Memory B cell (primary cell): ENCODE results near the gene RALGAPA2.

Source experiments
- ATAC-seq: fragments of 150-1000 bp; cut with Tn5 transposase; 2 replicates; pipeline ENCODE4 v1.10.0; 2021; ENCODE audit warnings: low read depth, mild to moderate bottlenecking, moderate library complexity
- DNase-seq, 2 donors: peaks; one replicate each; pipeline ENCODE4 v3.0.0; 2022; ENCODE audit warnings: low spot score in 2 of 2
- H3K27ac Mint-ChIP-seq: one replicate; pipeline ENCODE4 v1.8.0; 2022; ENCODE audit warnings: mild to moderate bottlenecking, moderate library complexity, mixed read lengths
- H3K27me3 Mint-ChIP-seq: one replicate; pipeline ENCODE4 v1.8.0; 2022; ENCODE audit warnings: mixed read lengths
- H3K36me3 Mint-ChIP-seq: one replicate; pipeline ENCODE4 v1.8.0; 2022; ENCODE audit warnings: mild to moderate bottlenecking, mixed read lengths
- H3K4me1 Mint-ChIP-seq: one replicate; pipeline ENCODE4 v1.8.0; 2022; ENCODE audit warnings: mixed read lengths
- H3K4me3 Mint-ChIP-seq: one replicate; pipeline ENCODE4 v1.8.0; 2022; ENCODE audit warnings: mild to moderate bottlenecking, moderate library complexity, mixed read lengths
- H3K9me3 Mint-ChIP-seq: one replicate; pipeline ENCODE4 v1.8.0; 2022; ENCODE audit warnings: mixed read lengths

Gene RALGAPA2

DNA sequence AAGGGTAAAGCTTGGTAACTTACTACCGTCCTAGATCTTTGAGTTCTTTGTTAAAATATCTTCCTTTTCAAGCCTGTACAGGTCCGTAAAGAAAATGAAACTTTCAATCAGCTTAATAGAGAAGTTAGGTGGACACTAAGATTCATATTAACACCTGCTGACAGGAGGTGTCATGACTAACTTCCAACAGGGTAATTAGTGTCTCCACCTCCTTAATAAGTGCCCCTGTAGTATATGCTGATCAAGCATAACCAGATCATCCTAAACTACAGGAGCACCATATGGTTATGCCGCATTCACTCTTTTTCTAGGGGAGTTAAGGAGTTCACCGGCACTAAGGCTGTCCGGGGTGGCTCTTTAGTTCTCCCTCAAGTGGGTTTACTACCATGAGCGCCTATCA, 23.9 kb upstream of the RALGAPA2 start:
- no peaks in the 10 kb centered on the region for H3K36me3 Mint-ChIP-seq
- H3K4me3 Mint-ChIP-seq = no peak overlapping the region
- DNase-seq (no peak), ATAC-seq (no peak)
- H3K9me3 Mint-ChIP-seq = no peaks in the 10 kb centered on the region
- peaks cover 5% of the 10 kb centered on the region for H3K27me3 Mint-ChIP-seq
- peaks cover 16% of the 10 kb centered on the region for H3K4me1 Mint-ChIP-seq
- no peak overlapping the region for H3K27ac Mint-ChIP-seq

- DNase-seq = no peak
- H3K4me3 Mint-ChIP-seq = no peak overlapping the region
These were observed 22.1 kb upstream of the RALGAPA2 start for GRCh38 chr20:20734475-20734948.

DNA sequence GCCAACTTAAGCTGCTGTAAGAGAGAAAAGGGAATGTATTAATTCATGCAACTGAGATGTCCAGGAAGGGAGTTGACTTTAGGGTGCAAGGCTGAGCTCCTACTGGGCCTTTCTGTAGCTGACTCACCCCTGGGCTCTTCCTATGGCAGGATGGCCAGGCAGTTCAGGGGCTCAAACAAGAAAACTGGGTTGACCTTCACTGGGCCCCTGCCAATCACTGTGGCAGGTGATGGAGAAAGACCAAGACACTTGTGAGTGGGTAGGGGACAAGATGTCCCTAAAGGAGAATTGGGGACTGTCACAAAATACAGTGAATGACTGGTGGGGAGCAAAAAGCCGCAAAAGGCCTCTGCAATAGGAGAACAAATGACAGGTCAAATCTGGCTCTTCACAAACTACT, 21.5 kb upstream of the RALGAPA2 start:
- ATAC-seq (no peak), DNase-seq (no peak)
- Mint-ChIP-seq H3K27me3 (peaks cover 1% of the 10 kb centered on the region), H3K4me1 (peaks cover 16% of the 10 kb centered on the region), H3K9me3 (no peaks in the 10 kb centered on the region), H3K36me3 (no peaks in the 10 kb centered on the region), H3K4me3 (no peak overlapping the region), H3K27ac (no peak overlapping the region)

More at GRCh38 chr20:20734475-20734948, 22.1 kb upstream of the RALGAPA2 start:
- peak; percentile 78 for ATAC-seq
- Mint-ChIP-seq H3K4me1 (peaks cover 16% of the 10 kb centered on the region), H3K9me3 (no peaks in the 10 kb centered on the region), H3K27ac (no peak overlapping the region), H3K27me3 (peaks cover 3% of the 10 kb centered on the region), H3K36me3 (no peaks in the 10 kb centered on the region)

- H3K27ac Mint-ChIP-seq = no peak overlapping the region
- peaks cover 4% of the 10 kb centered on the region for H3K27me3 Mint-ChIP-seq
- H3K4me3 Mint-ChIP-seq = no peak overlapping the region
- H3K9me3 Mint-ChIP-seq = no peaks in the 10 kb centered on the region
- no peak for DNase-seq
- peaks cover 16% of the 10 kb centered on the region for H3K4me1 Mint-ChIP-seq
- ATAC-seq = no peak
- no peaks in the 10 kb centered on the region for H3K36me3 Mint-ChIP-seq
These were observed 20.2 kb upstream of the RALGAPA2 start for GRCh38 chr20:20732641-20733040.

DNA sequence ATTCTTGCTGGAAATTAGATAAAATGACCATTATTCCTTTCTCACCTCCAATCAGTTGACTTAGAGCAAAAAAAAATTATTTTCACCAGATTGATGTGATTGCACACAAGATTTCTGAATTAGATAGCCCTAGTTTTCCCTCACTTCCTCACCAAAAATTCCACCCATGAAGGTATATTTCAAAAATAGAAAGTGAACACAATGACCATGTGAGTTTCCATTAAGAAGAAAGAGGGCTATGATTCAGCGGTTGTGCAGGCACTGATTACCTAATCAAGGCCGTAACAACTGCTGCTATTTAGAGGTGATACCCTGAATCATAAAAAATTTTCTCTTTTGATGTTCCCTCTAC, 19.5 kb upstream of the RALGAPA2 start:
- Mint-ChIP-seq H3K36me3 (no peaks in the 10 kb centered on the region), H3K9me3 (no peaks in the 10 kb centered on the region), H3K4me1 (peaks cover 14% of the 10 kb centered on the region), H3K27me3 (peaks cover 4% of the 10 kb centered on the region), H3K27ac (no peak overlapping the region), H3K4me3 (no peak overlapping the region)
- DNase-seq (no peak), ATAC-seq (no peak)

DNA sequence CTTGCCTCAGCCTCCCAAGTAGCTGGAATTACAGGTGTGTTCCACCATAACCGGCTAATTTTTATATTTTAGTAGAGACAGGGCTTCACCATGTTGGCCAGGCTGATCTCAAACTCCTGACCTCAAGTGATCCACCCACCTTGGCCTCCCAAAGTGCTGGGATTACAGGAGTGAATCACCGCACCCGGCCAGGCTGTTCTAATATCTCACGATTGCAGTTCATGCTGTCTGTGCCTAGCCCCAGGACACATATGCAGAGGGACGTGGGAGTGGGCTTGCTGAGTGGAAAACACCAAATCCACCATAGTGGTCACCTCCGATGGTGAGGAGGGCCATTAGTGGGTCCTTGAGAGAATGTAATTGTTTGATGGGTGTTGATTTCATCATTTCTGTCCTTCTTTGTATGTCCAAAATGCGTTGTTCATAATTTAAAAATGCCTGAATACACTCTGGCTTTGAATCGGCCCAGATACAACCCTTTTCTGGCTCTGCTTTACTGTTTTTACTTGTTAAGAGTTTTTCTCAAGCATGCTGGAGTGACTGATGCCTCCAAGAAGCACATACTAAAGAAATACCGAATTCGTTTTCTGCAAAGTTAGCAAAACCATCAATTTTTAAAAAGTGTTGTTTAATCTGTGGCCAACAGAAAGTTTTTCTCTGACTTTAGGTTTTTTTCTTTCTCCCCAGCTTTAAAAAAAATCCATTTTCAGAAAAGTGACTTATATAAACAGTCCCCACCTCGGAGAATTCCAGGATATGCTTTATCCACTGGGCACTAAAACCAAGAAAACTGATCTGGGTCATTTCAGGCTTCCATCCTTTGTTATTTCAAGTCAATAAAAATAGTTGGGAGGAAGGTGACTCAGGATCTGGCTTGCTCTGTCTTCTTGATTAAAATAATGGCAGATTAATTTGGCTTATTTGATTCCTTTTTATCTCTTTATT, 18.8 kb upstream of the RALGAPA2 start:
- ATAC-seq (no peak), DNase-seq (no peak)
- Mint-ChIP-seq H3K27ac (no peak overlapping the region), H3K27me3 (peaks cover 2% of the 10 kb centered on the region), H3K36me3 (no peaks in the 10 kb centered on the region), H3K4me1 (peaks cover 9% of the 10 kb centered on the region), H3K4me3 (no peak overlapping the region), H3K9me3 (no peaks in the 10 kb centered on the region)

- Mint-ChIP-seq H3K4me3 (no peak overlapping the region), H3K9me3 (no peaks in the 10 kb centered on the region), H3K4me1 (peaks cover 7% of the 10 kb centered on the region), H3K27ac (no peak overlapping the region), H3K27me3 (peaks cover 6% of the 10 kb centered on the region), H3K36me3 (no peaks in the 10 kb centered on the region)
- ATAC-seq (no peak), DNase-seq (no peak)
These were observed 17.1 kb upstream of the RALGAPA2 start for GRCh38 chr20:20729563-20729962.

DNA sequence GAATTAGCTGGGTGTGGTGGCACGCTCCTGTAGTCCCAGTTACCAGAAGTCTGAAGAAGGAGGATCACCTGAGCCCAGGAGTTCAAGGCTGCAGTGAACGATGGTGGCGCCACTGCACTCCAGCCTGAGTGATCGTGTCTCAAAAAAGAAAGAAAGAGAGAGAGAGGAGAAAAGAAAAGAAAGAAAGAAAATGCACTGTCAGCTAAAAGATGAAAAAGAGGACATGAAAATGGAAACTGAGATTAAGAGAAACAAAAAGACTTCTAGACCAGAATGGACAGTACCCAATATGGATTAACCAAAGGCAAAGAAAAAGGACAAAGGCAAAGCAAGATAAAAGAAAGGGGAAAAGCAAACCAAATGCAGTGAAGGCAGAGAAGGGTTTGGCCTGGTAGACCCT, 9.0 kb upstream of the RALGAPA2 start:
- ATAC-seq (no peak), DNase-seq (no peak)
- no peaks in the 10 kb centered on the region for H3K36me3 Mint-ChIP-seq
- H3K27ac Mint-ChIP-seq = no peak overlapping the region
- H3K9me3 Mint-ChIP-seq = no peaks in the 10 kb centered on the region
- peaks cover 9% of the 10 kb centered on the region for H3K27me3 Mint-ChIP-seq
- H3K4me1 Mint-ChIP-seq = peaks cover 3% of the 10 kb centered on the region
- no peak overlapping the region for H3K4me3 Mint-ChIP-seq

DNA sequence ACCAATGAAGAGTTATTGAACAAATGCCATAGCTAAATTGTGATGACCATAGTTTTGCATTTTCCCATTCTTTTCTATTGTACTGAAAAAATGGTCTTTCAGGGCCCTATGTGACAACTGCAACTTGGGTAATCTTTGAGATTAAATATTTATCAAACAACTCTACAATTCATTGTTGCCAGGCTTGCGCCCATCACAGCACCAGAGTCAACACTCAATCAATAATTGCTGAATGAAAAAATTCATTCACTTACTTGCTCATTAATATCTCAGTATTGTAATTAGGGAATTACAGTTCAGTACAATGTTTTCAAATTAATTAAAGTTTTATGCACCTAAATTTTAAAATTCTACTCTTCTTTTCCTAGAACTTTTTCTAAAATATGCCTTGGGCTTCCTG, 7.7 kb upstream of the RALGAPA2 start:
- ATAC-seq = no peak
- H3K4me1 Mint-ChIP-seq = peaks cover 3% of the 10 kb centered on the region
- H3K36me3 Mint-ChIP-seq = no peaks in the 10 kb centered on the region
- H3K27me3 Mint-ChIP-seq = peaks cover 5% of the 10 kb centered on the region
- no peak overlapping the region for H3K4me3 Mint-ChIP-seq
- no peak for DNase-seq
- no peak overlapping the region for H3K27ac Mint-ChIP-seq
- no peaks in the 10 kb centered on the region for H3K9me3 Mint-ChIP-seq

DNA sequence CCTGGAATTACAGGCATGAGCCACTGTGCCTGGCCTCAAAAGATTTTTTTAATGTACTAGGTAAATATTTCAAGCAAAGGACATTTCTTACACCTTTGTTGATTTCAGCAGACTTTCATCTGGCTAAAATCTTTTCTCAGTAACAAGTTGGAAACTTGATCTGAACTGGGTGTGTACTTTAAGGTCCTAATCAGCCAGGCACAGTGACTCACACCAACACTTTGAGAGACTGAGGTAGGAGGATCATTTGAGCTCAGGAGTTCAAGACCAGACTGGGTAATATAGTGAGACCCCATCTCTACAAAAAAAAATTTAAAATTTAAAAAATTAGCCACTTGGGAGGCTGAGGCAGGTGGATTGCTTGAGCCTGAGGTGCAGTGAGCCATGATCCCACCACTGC, 7.0 kb upstream of the RALGAPA2 start:
- Mint-ChIP-seq H3K27me3 (peaks cover 5% of the 10 kb centered on the region), H3K36me3 (no peaks in the 10 kb centered on the region), H3K4me3 (no peak overlapping the region), H3K9me3 (no peaks in the 10 kb centered on the region), H3K4me1 (peaks cover 3% of the 10 kb centered on the region), H3K27ac (no peak overlapping the region)
- ATAC-seq (no peak), DNase-seq (no peak)

DNA sequence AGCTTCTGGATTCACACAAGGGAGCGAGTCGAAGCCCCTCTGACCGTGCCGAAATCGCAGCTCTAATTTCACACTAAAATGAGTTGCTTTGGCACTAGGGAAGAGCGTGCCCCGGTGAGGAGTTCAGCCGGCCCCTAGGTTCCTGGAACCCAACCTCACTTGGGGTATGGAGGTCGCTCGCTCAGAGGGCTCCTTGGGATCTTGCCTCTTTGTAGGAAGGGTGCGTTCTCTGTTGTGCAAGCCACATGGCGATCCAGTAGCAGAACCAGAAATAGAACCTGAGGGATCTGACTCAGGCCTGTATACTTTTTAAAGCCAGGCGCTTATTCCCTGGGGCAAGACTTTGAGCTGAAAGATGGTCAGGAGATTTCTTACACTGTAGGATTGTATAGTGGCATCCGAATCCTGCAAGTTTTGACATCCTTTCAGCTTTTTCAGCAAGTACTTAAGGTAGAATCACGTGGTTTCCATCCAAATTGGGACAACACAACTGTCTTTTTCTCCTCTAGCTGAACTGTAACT, 861 bp upstream of the RALGAPA2 start:
- peaks cover 2% of the 10 kb centered on the region for H3K27me3 Mint-ChIP-seq
- H3K4me1 Mint-ChIP-seq = peaks cover 17% of the 10 kb centered on the region
- no peaks in the 10 kb centered on the region for H3K9me3 Mint-ChIP-seq
- no peak for ATAC-seq
- no peak for DNase-seq
- no peaks in the 10 kb centered on the region for H3K36me3 Mint-ChIP-seq
- peak overlapping the region; percentile 92 for H3K4me3 Mint-ChIP-seq
- no peak overlapping the region for H3K27ac Mint-ChIP-seq

- peaks cover 3% of the 10 kb centered on the region for H3K36me3 Mint-ChIP-seq
- peaks cover 20% of the 10 kb centered on the region for H3K4me1 Mint-ChIP-seq
- H3K27me3 Mint-ChIP-seq = no peaks in the 10 kb centered on the region
- DNase-seq (no peak), ATAC-seq (peak; percentile 0)
- H3K9me3 Mint-ChIP-seq = no peaks in the 10 kb centered on the region
- peak overlapping the region; percentile 93 for H3K27ac Mint-ChIP-seq
- H3K4me3 Mint-ChIP-seq = peak overlapping the region; percentile 92
These were observed 405 bp downstream of the RALGAPA2 start for GRCh38 chr20:20712004-20712473.

DNA sequence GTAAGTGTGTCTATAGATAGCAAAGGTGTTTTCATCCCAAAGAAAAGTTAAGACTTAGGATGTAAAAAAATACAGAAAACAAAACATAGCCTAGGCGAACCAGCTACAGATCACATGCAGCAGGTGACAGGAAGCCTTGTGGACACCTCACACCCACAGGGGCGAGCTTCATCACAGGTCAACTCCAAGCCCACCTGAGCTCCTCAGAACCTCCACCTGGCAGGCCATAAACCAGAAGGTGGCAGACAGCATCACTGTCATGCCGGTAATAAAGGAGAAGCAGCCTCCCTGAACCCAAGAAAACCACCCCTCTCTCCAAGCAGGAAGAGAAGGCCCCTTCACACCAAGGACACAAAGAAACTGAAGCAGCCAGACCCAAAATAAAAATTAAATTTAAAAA, 1.0 kb downstream of the RALGAPA2 start:
- ATAC-seq (no peak), DNase-seq (no peak)
- H3K4me1 Mint-ChIP-seq = peaks cover 22% of the 10 kb centered on the region
- H3K27ac Mint-ChIP-seq = peak overlapping the region; percentile 53
- no peaks in the 10 kb centered on the region for H3K27me3 Mint-ChIP-seq
- peak overlapping the region; percentile 88 for H3K4me3 Mint-ChIP-seq
- H3K9me3 Mint-ChIP-seq = no peaks in the 10 kb centered on the region
- H3K36me3 Mint-ChIP-seq = peaks cover 6% of the 10 kb centered on the region

DNA sequence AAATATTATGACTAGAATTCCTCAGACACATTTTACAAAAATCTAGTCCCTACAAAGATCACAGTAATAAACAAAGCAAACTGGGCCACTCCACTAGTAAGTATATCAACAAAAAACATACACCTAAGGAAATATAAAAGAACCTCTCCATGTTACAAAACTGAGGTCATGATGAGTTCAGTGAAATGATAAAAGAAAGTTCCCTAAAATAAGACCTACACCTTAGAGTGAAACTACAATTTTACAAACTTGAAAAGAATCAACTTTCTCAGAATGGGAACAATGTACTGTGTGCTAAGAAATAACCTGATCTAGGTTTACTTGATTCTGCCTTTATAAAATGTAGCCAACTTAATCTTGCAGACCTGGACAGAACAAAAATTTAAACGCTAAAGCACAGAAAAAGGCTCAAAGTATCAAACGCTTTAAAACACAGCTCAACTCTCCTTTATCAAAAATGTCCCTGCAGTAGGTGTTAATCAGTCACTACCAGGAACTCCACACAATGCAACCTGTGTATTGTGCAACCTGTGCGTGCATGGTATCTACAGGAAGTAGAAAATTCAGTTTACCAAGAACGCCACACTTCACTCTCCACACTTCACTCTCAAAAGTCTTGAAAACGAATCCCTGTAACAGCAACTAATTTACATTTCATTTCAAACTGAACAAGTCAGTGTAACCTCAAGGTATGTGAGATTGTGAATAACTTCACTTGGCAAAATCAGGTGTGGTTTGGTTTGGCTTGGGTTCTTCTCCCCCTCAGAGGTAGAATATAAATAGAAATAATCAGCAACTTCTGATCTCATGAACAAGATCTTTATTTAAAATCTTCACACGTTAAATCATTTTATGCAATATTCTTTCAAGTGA, 1.8 kb downstream of the RALGAPA2 start:
- ATAC-seq = no peak
- no peak overlapping the region for H3K27ac Mint-ChIP-seq
- no peak for DNase-seq

More for the DNA sequence above, 1.8 kb downstream of the RALGAPA2 start:
- H3K4me3 Mint-ChIP-seq = peak overlapping the region; percentile 88
- peaks cover 22% of the 10 kb centered on the region for H3K4me1 Mint-ChIP-seq
- no peaks in the 10 kb centered on the region for H3K9me3 Mint-ChIP-seq
- peaks cover 6% of the 10 kb centered on the region for H3K36me3 Mint-ChIP-seq
- H3K27me3 Mint-ChIP-seq = no peaks in the 10 kb centered on the region
